Measurements from ENCODE around the gene SDK1. TPM values are rescaled to one million over a fixed set of nuclear protein-coding genes. Genes with fewer than 3 reads are reported as not detected.

The SDK1 gene
- total RNA-seq, 3 donors from 2014 or later (not counting 1 experiment from before 2014, with no cell fraction given): 0.05 to 0.11 TPM; not detected in 1

DNA sequence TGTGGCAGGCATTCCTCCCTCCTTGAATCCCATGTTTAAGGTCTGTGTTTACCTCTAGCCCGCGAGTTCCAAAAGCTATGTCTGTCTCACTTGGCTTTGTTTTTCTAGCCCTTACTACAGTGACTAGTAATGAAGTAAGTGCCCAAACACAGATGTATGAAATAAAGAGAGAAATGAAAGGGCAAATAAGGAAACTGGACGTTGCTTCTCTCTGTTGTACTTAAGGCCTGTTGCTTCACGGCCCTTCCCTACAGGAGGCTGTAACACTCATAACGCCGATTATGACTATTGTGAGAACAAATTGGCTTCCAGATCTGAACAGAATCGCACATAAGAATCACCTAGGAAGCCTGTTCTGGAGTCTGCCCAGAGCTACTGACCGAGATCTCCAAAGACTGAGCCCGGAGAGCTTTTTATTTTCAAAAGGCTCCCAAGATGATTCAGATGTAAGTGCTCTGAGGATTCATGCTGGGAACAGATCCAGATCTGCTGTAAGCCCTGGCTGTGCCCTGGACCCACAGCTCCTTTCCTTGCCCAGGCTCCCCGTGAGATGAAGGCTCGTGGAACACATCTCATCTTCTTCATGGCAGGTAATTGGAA is 432.6 kb downstream of the SDK1 start:
- no peak for DNase-seq
- Mint-ChIP-seq H3K36me3 (no peaks in the 10 kb centered on the region), H3K9me3 (peaks cover 5% of the 10 kb centered on the region in 2 donors), H3K27ac (no peak overlapping the region), H3K27me3 (ENCODE audit: low read depth in 2 of 2) (peaks cover 0 to 12% of the 10 kb centered on the region in 2 donors), H3K4me1 (no peaks in the 10 kb centered on the region), H3K4me3 (no peak overlapping the region)
- TF ChIP-seq, protein P1, sequence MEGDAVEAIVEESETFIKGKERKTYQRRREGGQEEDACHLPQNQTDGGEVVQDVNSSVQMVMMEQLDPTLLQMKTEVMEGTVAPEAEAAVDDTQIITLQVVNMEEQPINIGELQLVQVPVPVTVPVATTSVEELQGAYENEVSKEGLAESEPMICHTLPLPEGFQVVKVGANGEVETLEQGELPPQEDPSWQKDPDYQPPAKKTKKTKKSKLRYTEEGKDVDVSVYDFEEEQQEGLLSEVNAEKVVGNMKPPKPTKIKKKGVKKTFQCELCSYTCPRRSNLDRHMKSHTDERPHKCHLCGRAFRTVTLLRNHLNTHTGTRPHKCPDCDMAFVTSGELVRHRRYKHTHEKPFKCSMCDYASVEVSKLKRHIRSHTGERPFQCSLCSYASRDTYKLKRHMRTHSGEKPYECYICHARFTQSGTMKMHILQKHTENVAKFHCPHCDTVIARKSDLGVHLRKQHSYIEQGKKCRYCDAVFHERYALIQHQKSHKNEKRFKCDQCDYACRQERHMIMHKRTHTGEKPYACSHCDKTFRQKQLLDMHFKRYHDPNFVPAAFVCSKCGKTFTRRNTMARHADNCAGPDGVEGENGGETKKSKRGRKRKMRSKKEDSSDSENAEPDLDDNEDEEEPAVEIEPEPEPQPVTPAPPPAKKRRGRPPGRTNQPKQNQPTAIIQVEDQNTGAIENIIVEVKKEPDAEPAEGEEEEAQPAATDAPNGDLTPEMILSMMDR (IDR thresholded peaks at IDR 0.05): no peak
- Histone ChIP-seq H3K36me3 (ENCODE audit: control insufficient read depth, insufficient read depth, low read length) (no peaks in the 10 kb centered on the region), H3K4me3 (ENCODE audit: low read length) (no peak overlapping the region), H3K27me3 (ENCODE audit: control insufficient read depth, insufficient read depth, low read length) (no peaks in the 10 kb centered on the region), H3K27ac (ENCODE audit: low read length) (no peak overlapping the region), H3K9me3 (ENCODE audit: control insufficient read depth, insufficient read depth, low read length) (no peaks in the 10 kb centered on the region), H3K4me1 (ENCODE audit: control insufficient read depth, insufficient read depth, low read length) (no peaks in the 10 kb centered on the region)
- no peak for ATAC-seq
- intact Hi-C loops (cut with micrococcal nuclease): no loop called here
- WGBS (ENCODE audit: insufficient coverage): 89% methylated on average over 11 of the region's 11 CpGs

DNA sequence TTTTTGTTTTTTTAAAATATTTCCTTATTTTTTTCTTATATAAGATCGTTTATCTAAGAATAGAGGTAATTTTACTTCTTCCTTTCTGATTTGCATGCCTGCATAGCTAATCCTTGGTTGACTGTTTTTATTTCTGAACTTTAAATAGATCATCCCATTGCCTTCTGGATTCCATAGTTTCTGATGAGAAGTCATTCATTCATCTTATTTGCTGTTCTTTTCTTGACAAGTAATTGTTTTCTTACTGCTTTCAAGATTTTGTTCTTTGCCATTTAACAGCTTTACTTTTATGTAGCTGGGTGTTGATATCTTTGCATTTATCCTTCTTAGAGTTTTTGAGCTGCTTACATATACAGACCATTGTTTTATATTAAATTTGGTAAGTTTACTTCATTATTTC is 437.9 kb downstream of the SDK1 start:
- WGBS (ENCODE audit: insufficient coverage): no CpG with 5 or more reads among the region's 1 CpG
- Histone ChIP-seq H3K36me3 (ENCODE audit: control insufficient read depth, insufficient read depth, low read length) (no peaks in the 10 kb centered on the region), H3K27ac (ENCODE audit: low read length) (no peak overlapping the region), H3K27me3 (ENCODE audit: control insufficient read depth, insufficient read depth, low read length) (no peaks in the 10 kb centered on the region), H3K4me3 (ENCODE audit: low read length) (no peak overlapping the region), H3K4me1 (ENCODE audit: control insufficient read depth, insufficient read depth, low read length) (no peaks in the 10 kb centered on the region), H3K9me3 (ENCODE audit: control insufficient read depth, insufficient read depth, low read length) (no peaks in the 10 kb centered on the region)
- Mint-ChIP-seq H3K9me3 (peaks cover 7 to 11% of the 10 kb centered on the region in 2 donors), H3K4me1 (no peaks in the 10 kb centered on the region), H3K36me3 (peaks cover 4% of the 10 kb centered on the region), H3K27me3 (ENCODE audit: low read depth in 2 of 2) (peaks cover 13 to 14% of the 10 kb centered on the region in 2 donors), H3K4me3 (no peak overlapping the region), H3K27ac (no peak overlapping the region)
- no peak for ATAC-seq
- DNase-seq: no peak
- TF ChIP-seq, protein P1 (IDR thresholded peaks at IDR 0.05): no peak
- intact Hi-C loops (cut with micrococcal nuclease): no loop called here

DNA sequence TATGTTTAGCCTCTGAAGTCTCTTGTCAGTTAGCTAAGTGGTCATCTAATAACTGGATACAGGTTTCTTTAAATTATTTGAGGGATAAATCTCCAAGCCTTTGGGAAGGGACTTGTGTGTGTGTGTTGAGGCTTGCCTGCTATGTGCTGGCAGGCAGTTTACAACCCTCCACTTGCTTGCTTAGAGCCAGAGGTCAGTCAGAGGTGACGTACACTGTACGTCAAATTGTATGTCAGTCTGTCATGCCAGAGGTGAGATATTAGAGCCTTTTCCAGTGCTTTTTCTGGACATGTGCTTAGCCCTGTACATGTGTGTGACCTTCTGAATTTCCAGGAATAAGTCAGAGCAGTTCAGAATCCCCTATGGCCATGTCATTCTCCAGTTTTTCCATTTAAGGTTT is 438.9 kb downstream of the SDK1 start:
- H3K36me3 ChIP-seq (ENCODE audit: control insufficient read depth, insufficient read depth, low read length): no peaks in the 10 kb centered on the region
- intact Hi-C loops (cut with micrococcal nuclease): no loop called here
- Mint-ChIP-seq H3K27ac (no peak overlapping the region), H3K36me3 (peaks cover 4% of the 10 kb centered on the region), H3K4me3 (no peak overlapping the region), H3K4me1 (no peaks in the 10 kb centered on the region), H3K27me3 (ENCODE audit: low read depth in 2 of 2) (peaks cover 13 to 14% of the 10 kb centered on the region in 2 donors), H3K9me3 (peaks cover 7 to 11% of the 10 kb centered on the region in 2 donors)
- no peak overlapping the region for H3K27ac ChIP-seq (ENCODE audit: low read length)
- TF ChIP-seq, protein P1 (IDR thresholded peaks at IDR 0.05): no peak
- no peaks in the 10 kb centered on the region for H3K27me3 ChIP-seq (ENCODE audit: control insufficient read depth, insufficient read depth, low read length)
- H3K4me3 ChIP-seq (ENCODE audit: low read length): no peak overlapping the region
- DNase-seq (no peak), ATAC-seq (no peak)
- WGBS (ENCODE audit: insufficient coverage): 100% methylated on average over 2 of the region's 2 CpGs
- H3K9me3 ChIP-seq (ENCODE audit: control insufficient read depth, insufficient read depth, low read length): no peaks in the 10 kb centered on the region
- no peaks in the 10 kb centered on the region for H3K4me1 ChIP-seq (ENCODE audit: control insufficient read depth, insufficient read depth, low read length)

DNA sequence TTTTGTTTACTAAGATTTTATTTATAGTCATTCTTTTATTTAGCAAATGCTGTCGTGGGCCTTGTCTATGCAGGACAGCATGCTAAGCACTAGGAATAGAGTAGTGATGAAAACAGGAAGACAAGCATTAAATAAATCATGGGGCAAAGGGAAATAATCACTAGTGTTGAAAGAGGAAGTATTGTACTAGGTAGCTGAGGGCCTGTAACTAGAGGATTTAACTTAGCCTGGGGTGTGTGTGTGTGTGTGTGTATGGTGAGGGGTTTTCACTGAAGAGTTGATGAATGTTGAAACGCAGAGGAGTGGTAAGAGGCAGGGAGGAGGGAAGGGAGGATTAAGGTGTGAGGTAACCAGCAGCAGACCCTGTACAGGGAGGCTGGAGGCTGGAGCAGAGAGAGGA is 446.4 kb downstream of the SDK1 start:
- intact Hi-C loops (cut with micrococcal nuclease): no loop called here
- Mint-ChIP-seq H3K4me1 (no peaks in the 10 kb centered on the region), H3K36me3 (no peaks in the 10 kb centered on the region), H3K27ac (no peak overlapping the region), H3K4me3 (no peak overlapping the region), H3K9me3 (no peaks in the 10 kb centered on the region), H3K27me3 (ENCODE audit: low read depth in 2 of 2) (peaks cover 8 to 16% of the 10 kb centered on the region in 2 donors)
- no peak for DNase-seq
- no peaks in the 10 kb centered on the region for H3K4me1 ChIP-seq (ENCODE audit: control insufficient read depth, insufficient read depth, low read length)
- no peaks in the 10 kb centered on the region for H3K36me3 ChIP-seq (ENCODE audit: control insufficient read depth, insufficient read depth, low read length)
- 0% methylated on average over 2 of the region's 2 CpGs for WGBS (ENCODE audit: insufficient coverage)
- no peak overlapping the region for H3K4me3 ChIP-seq (ENCODE audit: low read length)
- TF ChIP-seq, protein P1 (IDR thresholded peaks at IDR 0.05): no peak
- no peak for ATAC-seq
- H3K9me3 ChIP-seq (ENCODE audit: control insufficient read depth, insufficient read depth, low read length): no peaks in the 10 kb centered on the region
- no peak overlapping the region for H3K27ac ChIP-seq (ENCODE audit: low read length)
- no peaks in the 10 kb centered on the region for H3K27me3 ChIP-seq (ENCODE audit: control insufficient read depth, insufficient read depth, low read length)
